ENCODE results near the gene PCNT. TPM values are rescaled to one million over a fixed set of nuclear protein-coding genes. Genes with fewer than 3 reads are reported as not detected.

Gene PCNT
- total RNA-seq, 5 donors from 2014 or later (not counting 1 experiment from before 2014, with no cell fraction given), result 52.8 to 65.0 (median 58.6) TPM

GRCh38 chr21:46355161-46356004 lies 31.4 kb downstream of the PCNT start:
- Mint-ChIP-seq H3K27ac (peak overlapping the region in 1 of 2 donors; percentile 73), H3K27me3 (no peaks in the 10 kb centered on the region), H3K36me3 (peaks cover 42% of the 10 kb centered on the region), H3K9me3 (no peaks in the 10 kb centered on the region), H3K4me3 (no peak overlapping the region), H3K4me1 (peaks cover 0 to 1% (median 0%) of the 10 kb centered on the region in 3 donors)
- 90% methylated on average over 33 of the region's 33 CpGs for WGBS (ENCODE audit: insufficient coverage)
- no peak overlapping the region for H3K27ac ChIP-seq (ENCODE audit: low read length)
- ChIA-PET POLR2A (no interaction called here), CTCF (no interaction called here)
- H3K9me3 ChIP-seq, result no peaks in the 10 kb centered on the region
- H3K36me3 ChIP-seq (ENCODE audit: control insufficient read depth in 2 of 2, extremely low read depth in 1 of 2, insufficient read depth in 1 of 2, low read length in 1 of 2), result peaks cover 24 to 81% of the 10 kb centered on the region in 2 donors
- ATAC-seq (replicated peaks in 1 of 4) (peak; percentile 48 to 82 (median 78)), DNase-seq (peak in 21 of 35 experiments; percentile 1 to 58 (median 17))
- H3K4me1 ChIP-seq (ENCODE audit: control insufficient read depth in 1 of 2, extremely low read depth in 1 of 2, insufficient read depth in 2 of 2, low read length in 2 of 2), result peaks cover 0 to 7% of the 10 kb centered on the region in 2 experiments
- no peak overlapping the region for H3K4me3 ChIP-seq (ENCODE audit: control insufficient read depth in 1 of 2, extremely low read depth in 1 of 2, low read length in 1 of 2)
- no peaks in the 10 kb centered on the region for H3K27me3 ChIP-seq (replicated peaks in 1 of 2; ENCODE audit: control insufficient read depth in 2 of 2, extremely low read depth in 1 of 2, insufficient read depth in 2 of 2, low read length in 1 of 2)

GRCh38 chr21:46356005-46356338 lies 32.0 kb downstream of the PCNT start:
- Mint-ChIP-seq H3K4me1 (peaks cover 0 to 1% (median 0%) of the 10 kb centered on the region in 3 donors), H3K36me3 (peaks cover 44% of the 10 kb centered on the region), H3K27ac (no peak overlapping the region), H3K27me3 (no peaks in the 10 kb centered on the region), H3K4me3 (no peak overlapping the region), H3K9me3 (no peaks in the 10 kb centered on the region)
- POLR2A ChIA-PET, result no interaction called here
- DNase-seq (no peak), ATAC-seq (replicated peaks in 1 of 4) (no peak)
- 98% methylated on average over 13 of the region's 13 CpGs for WGBS (ENCODE audit: insufficient coverage)
- Histone ChIP-seq H3K9me3 (no peaks in the 10 kb centered on the region), H3K4me3 (ENCODE audit: control insufficient read depth in 1 of 2, extremely low read depth in 1 of 2, low read length in 1 of 2) (no peak overlapping the region), H3K27me3 (replicated peaks in 1 of 2; ENCODE audit: control insufficient read depth in 2 of 2, extremely low read depth in 1 of 2, insufficient read depth in 2 of 2, low read length in 1 of 2) (no peaks in the 10 kb centered on the region), H3K36me3 (ENCODE audit: control insufficient read depth in 2 of 2, extremely low read depth in 1 of 2, insufficient read depth in 1 of 2, low read length in 1 of 2) (peaks cover 22 to 76% of the 10 kb centered on the region in 2 donors), H3K27ac (ENCODE audit: low read length) (no peak overlapping the region), H3K4me1 (ENCODE audit: control insufficient read depth in 1 of 2, extremely low read depth in 1 of 2, insufficient read depth in 2 of 2, low read length in 2 of 2) (peaks cover 0 to 7% of the 10 kb centered on the region in 2 experiments)
- CTCF ChIA-PET, result no interaction called here

GRCh38 chr21:46356494-46357334 lies 32.8 kb downstream of the PCNT start:
- H3K36me3 ChIP-seq (ENCODE audit: control insufficient read depth in 2 of 2, extremely low read depth in 1 of 2, insufficient read depth in 1 of 2, low read length in 1 of 2), result peaks cover 17 to 68% of the 10 kb centered on the region in 2 donors
- CTCF ChIA-PET, result no interaction called here
- H3K9me3 ChIP-seq, result no peaks in the 10 kb centered on the region
- peaks cover 0 to 7% of the 10 kb centered on the region in 2 experiments for H3K4me1 ChIP-seq (ENCODE audit: control insufficient read depth in 1 of 2, extremely low read depth in 1 of 2, insufficient read depth in 2 of 2, low read length in 2 of 2)
- Mint-ChIP-seq H3K4me1 (peaks cover 0 to 5% (median 3%) of the 10 kb centered on the region in 3 donors), H3K27ac (no peak overlapping the region), H3K9me3 (no peaks in the 10 kb centered on the region), H3K36me3 (peaks cover 43% of the 10 kb centered on the region), H3K27me3 (no peaks in the 10 kb centered on the region), H3K4me3 (no peak overlapping the region)
- no peaks in the 10 kb centered on the region for H3K27me3 ChIP-seq (replicated peaks in 1 of 2; ENCODE audit: control insufficient read depth in 2 of 2, extremely low read depth in 1 of 2, insufficient read depth in 2 of 2, low read length in 1 of 2)
- 92% methylated on average over 18 of the region's 23 CpGs for WGBS (ENCODE audit: insufficient coverage)
- no peak overlapping the region for H3K27ac ChIP-seq (ENCODE audit: low read length)
- POLR2A ChIA-PET, result no interaction called here
- H3K4me3 ChIP-seq (ENCODE audit: control insufficient read depth in 1 of 2, extremely low read depth in 1 of 2, low read length in 1 of 2), result no peak overlapping the region
- ATAC-seq (replicated peaks in 1 of 4) (no peak), DNase-seq (no peak)

- H3K27ac ChIP-seq (ENCODE audit: low read length), result no peak overlapping the region
- H3K27ac Mint-ChIP-seq, result no peak overlapping the region
Measured at GRCh38 chr21:46357335-46357604, 33.3 kb downstream of the PCNT start.

GRCh38 chr21:46357684-46358425 lies 33.9 kb downstream of the PCNT start:
- no peaks in the 10 kb centered on the region for H3K9me3 ChIP-seq
- no peaks in the 10 kb centered on the region for H3K27me3 ChIP-seq (replicated peaks in 1 of 2; ENCODE audit: control insufficient read depth in 2 of 2, extremely low read depth in 1 of 2, insufficient read depth in 2 of 2, low read length in 1 of 2)
- no peak overlapping the region for H3K4me3 ChIP-seq (ENCODE audit: control insufficient read depth in 1 of 2, extremely low read depth in 1 of 2, low read length in 1 of 2)
- Mint-ChIP-seq H3K4me1 (peaks cover 0 to 15% (median 12%) of the 10 kb centered on the region in 3 donors), H3K4me3 (no peak overlapping the region), H3K36me3 (peaks cover 50% of the 10 kb centered on the region), H3K27me3 (no peaks in the 10 kb centered on the region), H3K9me3 (no peaks in the 10 kb centered on the region), H3K27ac (peak overlapping the region in 1 of 2 donors; percentile 9)
- ChIA-PET CTCF (interaction anchor here in 1 of 2 donors (0.6 kb wide), 1 partner anchor 10 kb away, joined by 4 read pairs; no protein-coding TSS in a partner anchor), POLR2A (no interaction called here)
- no peak overlapping the region for H3K27ac ChIP-seq (ENCODE audit: low read length)
- H3K36me3 ChIP-seq (ENCODE audit: control insufficient read depth in 2 of 2, extremely low read depth in 1 of 2, insufficient read depth in 1 of 2, low read length in 1 of 2), result peaks cover 17 to 57% of the 10 kb centered on the region in 2 donors
- 97% methylated on average over 18 of the region's 19 CpGs for WGBS (ENCODE audit: insufficient coverage)
- ATAC-seq (replicated peaks in 1 of 4) (no peak), DNase-seq (no peak)
- peaks cover 0 to 7% of the 10 kb centered on the region in 2 experiments for H3K4me1 ChIP-seq (ENCODE audit: control insufficient read depth in 1 of 2, extremely low read depth in 1 of 2, insufficient read depth in 2 of 2, low read length in 2 of 2)

More at GRCh38 chr21:46357335-46357604, 33.3 kb downstream of the PCNT start:
- Histone ChIP-seq H3K36me3 (ENCODE audit: control insufficient read depth in 2 of 2, extremely low read depth in 1 of 2, insufficient read depth in 1 of 2, low read length in 1 of 2) (peaks cover 17 to 63% of the 10 kb centered on the region in 2 donors), H3K27me3 (replicated peaks in 1 of 2; ENCODE audit: control insufficient read depth in 2 of 2, extremely low read depth in 1 of 2, insufficient read depth in 2 of 2, low read length in 1 of 2) (no peaks in the 10 kb centered on the region), H3K9me3 (no peaks in the 10 kb centered on the region), H3K4me3 (ENCODE audit: control insufficient read depth in 1 of 2, extremely low read depth in 1 of 2, low read length in 1 of 2) (no peak overlapping the region), H3K4me1 (ENCODE audit: control insufficient read depth in 1 of 2, extremely low read depth in 1 of 2, insufficient read depth in 2 of 2, low read length in 2 of 2) (peaks cover 0 to 7% of the 10 kb centered on the region in 2 experiments)
- 98% methylated on average over 4 of the region's 4 CpGs for WGBS (ENCODE audit: insufficient coverage)
- ATAC-seq (replicated peaks in 1 of 4) (no peak), DNase-seq (no peak)
- ChIA-PET POLR2A (no interaction called here), CTCF (no interaction called here)
- Mint-ChIP-seq H3K9me3 (no peaks in the 10 kb centered on the region), H3K4me1 (peaks cover 0 to 11% (median 8%) of the 10 kb centered on the region in 3 donors), H3K4me3 (no peak overlapping the region), H3K27me3 (no peaks in the 10 kb centered on the region), H3K36me3 (peaks cover 48% of the 10 kb centered on the region)

- no peaks in the 10 kb centered on the region for H3K9me3 ChIP-seq
- DNase-seq (no peak), ATAC-seq (replicated peaks in 1 of 4) (no peak)
- no peak overlapping the region for H3K27ac ChIP-seq (ENCODE audit: low read length)
- CTCF ChIA-PET, result no interaction called here
- no peaks in the 10 kb centered on the region for H3K27me3 ChIP-seq (replicated peaks in 1 of 2; ENCODE audit: control insufficient read depth in 2 of 2, extremely low read depth in 1 of 2, insufficient read depth in 2 of 2, low read length in 1 of 2)
- Mint-ChIP-seq H3K9me3 (no peaks in the 10 kb centered on the region), H3K4me1 (peaks cover 0 to 17% (median 16%) of the 10 kb centered on the region in 3 donors), H3K36me3 (peaks cover 51% of the 10 kb centered on the region), H3K27ac (no peak overlapping the region), H3K27me3 (no peaks in the 10 kb centered on the region), H3K4me3 (no peak overlapping the region)
- H3K4me3 ChIP-seq (ENCODE audit: control insufficient read depth in 1 of 2, extremely low read depth in 1 of 2, low read length in 1 of 2), result no peak overlapping the region
- POLR2A ChIA-PET, result no interaction called here
- no peaks in the 10 kb centered on the region for H3K4me1 ChIP-seq (ENCODE audit: control insufficient read depth in 1 of 2, extremely low read depth in 1 of 2, insufficient read depth in 2 of 2, low read length in 2 of 2)
- H3K36me3 ChIP-seq (ENCODE audit: control insufficient read depth in 2 of 2, extremely low read depth in 1 of 2, insufficient read depth in 1 of 2, low read length in 1 of 2), result peaks cover 7 to 53% of the 10 kb centered on the region in 2 donors
- WGBS (ENCODE audit: insufficient coverage), result 83% methylated on average over 6 of the region's 10 CpGs
Measured at GRCh38 chr21:46361176-46361575, 37.2 kb downstream of the PCNT start.

Data from T-cell (primary cell).